ENCODE measurements around the gene MGAT3. TPM values are rescaled to one million over a fixed set of nuclear protein-coding genes. Genes with fewer than 3 reads are reported as not detected.
A peak's percentile ranks its signal among the peaks of the same experiment; 100 is the strongest.

The MGAT3 gene
- total and polyA plus RNA-seq, 2 of the 13 experiments (the other 11 are each of a cell fraction or from before 2014, with no cell fraction given) = 0.11 to 0.15 TPM

GRCh38 chr22:39502109-39502788, 45.4 kb downstream of the MGAT3 start, which contains the start of gene MIEF1 (continued):
- no peak for TF ChIP-seq ZNF567 (CRISPR knock-in tag; IDR thresholded peaks at IDR 0.05; ENCODE audit: borderline replicate concordance)
- peak; percentile 70 for TF ChIP-seq AGO2 (optimal IDR thresholded peaks at IDR 0.05; ENCODE audit: low read depth, low read length)
- TF ChIP-seq DNMT3B (CRISPR knock-in tag; conservative IDR thresholded peaks at IDR 0.05) = no peak
- TF ChIP-seq ZNF432 (CRISPR knock-in tag; IDR thresholded peaks at IDR 0.05; ENCODE audit: borderline replicate concordance) = no peak
- TF ChIP-seq HNF4A (CRISPR knock-in tag; IDR thresholded peaks at IDR 0.05) = peak; percentile 52; the same call in 1 of the 2 replicates
- TF ChIP-seq NR0B2 (CRISPR knock-in tag; IDR thresholded peaks at IDR 0.05) = peak; percentile 80; the same call in 1 of the 2 replicates
- TF ChIP-seq ZNF616 (CRISPR knock-in tag; IDR thresholded peaks at IDR 0.05; ENCODE audit: low read depth) = 0 out of 2 replicates have a peak, but pooled peaks have one; percentile 25
- TF ChIP-seq MAFK (conservative IDR thresholded peaks at IDR 0.05 in 1 of 2, IDR thresholded peaks at IDR 0.05 in 1 of 2; ENCODE audit: low read length in 2 of 2) = no peak
- peak; percentile 88 for TF ChIP-seq ZGPAT (CRISPR knock-in tag; IDR thresholded peaks at IDR 0.05)
- TF ChIP-seq ATRX (CRISPR knock-in tag; IDR thresholded peaks at IDR 0.05; ENCODE audit: borderline replicate concordance) = no peak
- TF ChIP-seq ZNF260 (CRISPR knock-in tag; IDR thresholded peaks at IDR 0.05; ENCODE audit: borderline replicate concordance, low read depth) = no peak
- peak; percentile 73 for TF ChIP-seq ZNF446 (CRISPR knock-in tag; IDR thresholded peaks at IDR 0.05)
- TF ChIP-seq ZNF503 (CRISPR knock-in tag; IDR thresholded peaks at IDR 0.05) = no peak; the same call in 1 of the 2 replicates
- TF ChIP-seq JUNB (CRISPR knock-in tag; IDR thresholded peaks at IDR 0.05; ENCODE audit: borderline replicate concordance) = no peak
- 0 out of 2 replicates have a peak, but pooled peaks have one; percentile 5 for TF ChIP-seq HNF4G (IDR thresholded peaks at IDR 0.05; ENCODE audit: borderline replicate concordance, low read depth, low read length)
- no peak for TF ChIP-seq HNF4G (CRISPR knock-in tag; IDR thresholded peaks at IDR 0.05; ENCODE audit: borderline replicate concordance, low read depth)
- no peak for TF ChIP-seq ATM (IDR thresholded peaks at IDR 0.05; ENCODE audit: borderline replicate concordance)
- TF ChIP-seq GZF1 (CRISPR knock-in tag; IDR thresholded peaks at IDR 0.05) = no peak
- peak; percentile 83; the same call in 1 of the 2 replicates for TF ChIP-seq THRA (CRISPR knock-in tag; IDR thresholded peaks at IDR 0.05; ENCODE audit: borderline replicate concordance)
- no peak for TF ChIP-seq ZNF292 (CRISPR knock-in tag; IDR thresholded peaks at IDR 0.05; ENCODE audit: borderline replicate concordance, low read depth)
- no peak for TF ChIP-seq GLMP (CRISPR knock-in tag; IDR thresholded peaks at IDR 0.05; ENCODE audit: borderline replicate concordance)
- TF ChIP-seq NFIB (CRISPR knock-in tag; IDR thresholded peaks at IDR 0.05; ENCODE audit: borderline replicate concordance) = no peak
- peak; percentile 69; the same call in 1 of the 2 replicates for TF ChIP-seq ZNF788 (CRISPR knock-in tag; IDR thresholded peaks at IDR 0.05; ENCODE audit: borderline replicate concordance)
